HepG2 (cell line): ENCODE measurements around the gene ZNF341. TPM values are rescaled to one million over a fixed set of nuclear protein-coding genes. Genes with fewer than 3 reads are reported as not detected.

Source experiments
- ATAC-seq: fragments of 200-7000 bp; cut with Tn5 transposase; 3 replicates; pipeline ENCODE4 v1.9.1; 2020; ENCODE audit warnings: mild to moderate bottlenecking, moderate library complexity
- BruUV-seq: library from RNA; stranded (reverse); fragments of 400-500 nt; replicated peaks from 2 replicates; lab custom pipeline; 2021; lab: Mats Ljungman, UMichigan
- CTCF ChIA-PET: fragments of 300-600 bp; formaldehyde crosslinking; extraction: SDS; loops from one replicate; lab custom pipeline; 2021; ENCODE audit warnings: low total read pairs, inconsistent platforms, low intra/inter-chr PET ratio; lab: Yijun Ruan, JAX
- POLR2A ChIA-PET: fragments of 350-600 bp; sonication (Branson Sonifier 250); formaldehyde crosslinking; loops from one replicate; lab custom pipeline; 2020; ENCODE audit warnings: antibody characterized with exemption, inconsistent platforms; lab: Yijun Ruan, JAX
- DNase-seq: peaks from one replicate; pipeline ENCODE4 v3.0.0-alpha.2; 2015; ENCODE audit warnings: low spot score
- FAIRE-seq: peaks from 3 replicates; lab custom pipeline; 2011; peaks lifted over from hg19 to GRCh38; lab: Jason Lieb, UNC
- H2AFZ ChIP-seq: one replicate; pipeline ENCODE4 v1.6.1; 2011; ENCODE audit warnings: low read length, inconsistent platforms
- H3K27ac ChIP-seq: fragments of 300-600 bp; 3 replicates; pipeline ENCODE4 v1.8.0; 2011; ENCODE audit warnings: mixed run types, mild to moderate bottlenecking, mixed read lengths, low read length, inconsistent platforms; ENCODE audit not compliant: insufficient read depth; ENCODE audit errors: extremely low read length
- H3K27me3 ChIP-seq, 2 experiments: fragments of 200-600 bp in 1 of 2; 2 replicates in 1 of 2; 3 replicates in 1 of 2; pipeline versions ENCODE4 v1.6.0 to v1.8.0; 2011; ENCODE audit warnings: low read length in 2 of 2, mild to moderate bottlenecking in 2 of 2, moderate library complexity in 2 of 2, inconsistent platforms in 1 of 2; ENCODE audit not compliant: insufficient read depth in 2 of 2, control insufficient read depth in 1 of 2
- H3K36me3 ChIP-seq, 2 experiments: fragments of 200-600 bp in 1 of 2; replicated peaks in 1 of 2; 2 replicates in 1 of 2; 3 replicates in 1 of 2; pipeline versions ENCODE4 v1.5.1 to v1.8.0; 2011; ENCODE audit warnings: low read length in 2 of 2, inconsistent platforms in 1 of 2; ENCODE audit not compliant: insufficient read depth in 2 of 2, control insufficient read depth in 1 of 2
- H3K4me1 ChIP-seq: 2 replicates; pipeline ENCODE4 v1.5.1; 2012; ENCODE audit warnings: low read length, inconsistent platforms; ENCODE audit not compliant: insufficient read depth
- H3K4me2 ChIP-seq: 2 replicates; pipeline ENCODE4 v1.6.0; 2011; ENCODE audit warnings: low read depth, low read length, inconsistent platforms
- H3K4me3 ChIP-seq, 3 experiments: fragments of 200-600 bp in 1 of 3; sonication (generic), shearing (Covaris generic) in 1 of 3; replicated peaks in 1 of 3; 2 replicates each; pipeline ENCODE4 v1.5.1; 2011 to 2016; ENCODE audit warnings: low read length in 3 of 3, inconsistent platforms in 2 of 3, low read depth in 2 of 3, mild to moderate bottlenecking in 2 of 3, control low read depth in 1 of 3, mixed read lengths in 1 of 3; ENCODE audit not compliant: insufficient read depth in 1 of 3
- H3K79me2 ChIP-seq: one replicate; pipeline ENCODE4 v1.6.1; 2011; ENCODE audit warnings: low read length, inconsistent platforms; ENCODE audit not compliant: insufficient read depth
- H3K9ac ChIP-seq: 2 replicates; pipeline ENCODE4 v1.6.0; 2011; ENCODE audit warnings: mild to moderate bottlenecking, low read depth, low read length, inconsistent platforms; ENCODE audit not compliant: insufficient read depth
- H3K9me3 ChIP-seq: 2 replicates; pipeline ENCODE4 v1.5.1; 2012; ENCODE audit warnings: mild to moderate bottlenecking, low read length
- H4K20me1 ChIP-seq: 2 replicates; pipeline ENCODE4 v1.6.0; 2011; ENCODE audit warnings: inconsistent platforms, mild to moderate bottlenecking, low read length, moderate library complexity; ENCODE audit not compliant: insufficient read depth
- ZNF501 ChIP-seq: sonication (generic); formaldehyde crosslinking; IDR thresholded peaks from 2 replicates; pipeline ENCODE4 v1.5.1; 2020; ENCODE audit warnings: mild to moderate bottlenecking, moderate library complexity, missing genetic modification reagents
- ZNF614 ChIP-seq: IDR thresholded peaks from 2 replicates; pipeline ENCODE4 v1.6.1; 2018; ENCODE audit warnings: missing biosample characterization, missing genetic modification reagents, inconsistent platforms, borderline replicate concordance
- WGBS: methylation state at CpG from one replicate; pipeline ENCODE4 v1.1.6; 2017; ENCODE audit warnings: low lambda C conversion rate; 5-methylcytosine and 5-hydroxymethylcytosine counted together
- in situ Hi-C: cut with HindIII; loops from 2 replicates; pipeline ENCODE4 v1.10.0; 2017; ENCODE audit warnings: low pct_unique_long_range_greater_than_20kb; ENCODE audit not compliant: extremely low pct_ligation_motif_present
- intact Hi-C: fragments of 100-400 bp; cut with micrococcal nuclease; formaldehyde crosslinking; loops from one replicate; pipeline ENCODE4 v1.10.0; 2022; ENCODE audit not compliant: unreplicated experiment
- polyA plus RNA-seq, 8 experiments: library from polyadenylated mRNA; depleted of rRNA in 3 of 8; stranded (reverse) in 7 of 8; unstranded in 1 of 8; fragments of >200 nt; fragmentation: Illumina TruSeq in 4 of 8; extraction: Trizol in 4 of 8; gene quantifications; 2 replicates each; pipeline versions ENCODE4 v1.2.1 to v1.2.3, GENCODE V29; 2011 to 2016; ENCODE audit warnings: low read depth in 4 of 8, missing spikeins in 1 of 8, mixed read lengths in 1 of 8; ENCODE audit not compliant: insufficient read depth in 1 of 8
- total RNA-seq, 5 experiments: library from RNA; depleted of rRNA; stranded (reverse); fragments of >200 nt; fragmentation: Illumina TruSeq; extraction: Trizol; gene quantifications; 2 replicates each; pipeline ENCODE4 v1.2.3, GENCODE V29; 2016; ENCODE audit warnings: low read depth in 1 of 5
- TF ChIP-seq, protein P1 (sequence below): sonication (generic); formaldehyde crosslinking; IDR thresholded peaks from 2 replicates; pipeline ENCODE4 v1.5.0; 2020; ENCODE audit warnings: missing genetic modification reagents
- TF ChIP-seq, protein P2 (sequence below): sonication (generic); formaldehyde crosslinking; IDR thresholded peaks from 2 replicates; pipeline ENCODE4 v1.5.0; 2020; ENCODE audit warnings: missing genetic modification reagents, mild to moderate bottlenecking, borderline replicate concordance
- TF ChIP-seq, protein P3 (sequence below): sonication (generic); formaldehyde crosslinking; IDR thresholded peaks from 2 replicates; pipeline ENCODE4 v1.8.1; 2023; ENCODE audit warnings: missing genetic modification reagents, mild to moderate bottlenecking, borderline replicate concordance
- TF ChIP-seq, protein P4 (sequence below): sonication (generic); formaldehyde crosslinking; IDR thresholded peaks from 2 replicates; pipeline ENCODE4 v1.4.0; 2020; ENCODE audit warnings: missing genetic modification reagents
- TF ChIP-seq, protein P5 (sequence below): sonication (generic); formaldehyde crosslinking; IDR thresholded peaks from 2 replicates; pipeline ENCODE4 v1.4.0; 2020; ENCODE audit warnings: missing genetic modification reagents

ZNF341 gene
- total and polyA plus RNA-seq, 2 of the 13 experiments (the other 11 are each of a cell fraction or from before 2014, with no cell fraction given) = 1.1 to 2.2 TPM

DNA sequence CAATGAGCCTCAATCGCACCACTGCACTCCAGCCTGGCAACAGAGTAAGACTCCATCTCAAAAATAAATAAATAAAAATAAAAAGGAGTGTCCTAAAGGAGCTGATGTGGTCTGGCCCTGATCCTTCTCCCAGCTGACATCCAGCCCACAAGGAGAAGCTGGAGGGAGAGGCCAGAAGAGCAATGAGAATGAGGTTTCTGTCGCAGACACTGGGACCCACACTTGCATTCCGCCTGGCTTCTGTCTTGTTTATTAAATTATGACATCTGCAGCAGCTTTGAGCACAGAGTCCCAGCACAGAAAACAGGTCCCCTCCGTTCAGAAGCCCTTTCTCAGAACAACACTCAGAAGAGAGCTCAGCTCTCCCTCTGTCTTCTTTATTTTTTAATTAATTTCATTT, 35.3 kb upstream of the ZNF341 start:
- no peak for ATAC-seq
- FAIRE-seq = no peak

More for the DNA sequence above, 35.3 kb upstream of the ZNF341 start:
- no peak overlapping the region for H2AFZ ChIP-seq
- TF ChIP-seq, protein P1, sequence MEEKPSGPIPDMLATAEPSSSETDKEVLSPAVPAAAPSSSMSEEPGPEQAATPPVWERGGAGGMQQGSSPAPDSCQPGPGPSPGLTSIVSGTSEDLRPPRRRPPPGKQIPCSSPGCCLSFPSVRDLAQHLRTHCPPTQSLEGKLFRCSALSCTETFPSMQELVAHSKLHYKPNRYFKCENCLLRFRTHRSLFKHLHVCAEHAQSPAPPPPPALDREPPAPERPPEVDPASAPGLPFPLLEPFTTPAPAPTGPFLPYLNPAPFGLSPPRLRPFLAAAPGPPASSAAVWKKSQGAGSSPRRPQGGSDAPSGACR (CRISPR knock-in tag) = no peak
- TF ChIP-seq, protein P2, sequence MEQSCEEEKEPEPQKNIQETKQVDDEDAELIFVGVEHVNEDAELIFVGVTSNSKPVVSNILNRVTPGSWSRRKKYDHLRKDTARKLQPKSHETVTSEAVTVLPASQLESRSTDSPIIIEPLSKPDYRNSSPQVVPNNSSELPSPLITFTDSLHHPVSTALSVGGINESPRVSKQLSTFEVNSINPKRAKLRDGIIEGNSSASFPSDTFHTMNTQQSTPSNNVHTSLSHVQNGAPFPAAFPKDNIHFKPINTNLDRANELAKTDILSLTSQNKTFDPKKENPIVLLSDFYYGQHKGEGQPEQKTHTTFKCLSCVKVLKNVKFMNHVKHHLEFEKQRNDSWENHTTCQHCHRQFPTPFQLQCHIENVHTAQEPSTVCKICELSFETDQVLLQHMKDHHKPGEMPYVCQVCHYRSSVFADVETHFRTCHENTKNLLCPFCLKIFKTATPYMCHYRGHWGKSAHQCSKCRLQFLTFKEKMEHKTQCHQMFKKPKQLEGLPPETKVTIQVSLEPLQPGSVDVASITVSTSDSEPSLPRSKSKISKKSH = no peak
- TF ChIP-seq ZNF501 = no peak
- TF ChIP-seq, protein P3, sequence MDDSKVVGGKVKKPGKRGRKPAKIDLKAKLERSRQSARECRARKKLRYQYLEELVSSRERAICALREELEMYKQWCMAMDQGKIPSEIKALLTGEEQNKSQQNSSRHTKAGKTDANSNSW (CRISPR knock-in tag) = no peak
- no peak for TF ChIP-seq ZNF614 (CRISPR knock-in tag)
- TF ChIP-seq, protein P4, sequence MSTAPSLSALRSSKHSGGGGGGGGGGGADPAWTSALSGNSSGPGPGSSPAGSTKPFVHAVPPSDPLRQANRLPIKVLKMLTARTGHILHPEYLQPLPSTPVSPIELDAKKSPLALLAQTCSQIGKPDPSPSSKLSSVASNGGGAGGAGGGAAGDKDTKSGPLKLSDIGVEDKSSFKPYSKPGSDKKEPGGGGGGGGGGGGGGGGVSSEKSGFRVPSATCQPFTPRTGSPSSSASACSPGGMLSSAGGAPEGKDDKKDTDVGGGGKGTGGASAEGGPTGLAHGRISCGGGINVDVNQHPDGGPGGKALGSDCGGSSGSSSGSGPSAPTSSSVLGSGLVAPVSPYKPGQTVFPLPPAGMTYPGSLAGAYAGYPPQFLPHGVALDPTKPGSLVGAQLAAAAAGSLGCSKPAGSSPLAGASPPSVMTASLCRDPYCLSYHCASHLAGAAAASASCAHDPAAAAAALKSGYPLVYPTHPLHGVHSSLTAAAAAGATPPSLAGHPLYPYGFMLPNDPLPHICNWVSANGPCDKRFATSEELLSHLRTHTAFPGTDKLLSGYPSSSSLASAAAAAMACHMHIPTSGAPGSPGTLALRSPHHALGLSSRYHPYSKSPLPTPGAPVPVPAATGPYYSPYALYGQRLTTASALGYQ (CRISPR knock-in tag) = no peak
- TF ChIP-seq, protein P5, sequence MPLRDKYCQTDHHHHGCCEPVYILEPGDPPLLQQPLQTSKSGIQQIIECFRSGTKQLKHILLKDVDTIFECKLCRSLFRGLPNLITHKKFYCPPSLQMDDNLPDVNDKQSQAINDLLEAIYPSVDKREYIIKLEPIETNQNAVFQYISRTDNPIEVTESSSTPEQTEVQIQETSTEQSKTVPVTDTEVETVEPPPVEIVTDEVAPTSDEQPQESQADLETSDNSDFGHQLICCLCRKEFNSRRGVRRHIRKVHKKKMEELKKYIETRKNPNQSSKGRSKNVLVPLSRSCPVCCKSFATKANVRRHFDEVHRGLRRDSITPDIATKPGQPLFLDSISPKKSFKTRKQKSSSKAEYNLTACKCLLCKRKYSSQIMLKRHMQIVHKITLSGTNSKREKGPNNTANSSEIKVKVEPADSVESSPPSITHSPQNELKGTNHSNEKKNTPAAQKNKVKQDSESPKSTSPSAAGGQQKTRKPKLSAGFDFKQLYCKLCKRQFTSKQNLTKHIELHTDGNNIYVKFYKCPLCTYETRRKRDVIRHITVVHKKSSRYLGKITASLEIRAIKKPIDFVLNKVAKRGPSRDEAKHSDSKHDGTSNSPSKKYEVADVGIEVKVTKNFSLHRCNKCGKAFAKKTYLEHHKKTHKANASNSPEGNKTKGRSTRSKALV (CRISPR knock-in tag) = no peak
- H3K27ac ChIP-seq = no peak overlapping the region
- peaks cover 47% of the 10 kb centered on the region for H3K4me1 ChIP-seq
- intact Hi-C loops (no loop called here), in situ Hi-C loops (no loop called here)
- ChIA-PET CTCF (no interaction called here), POLR2A (interaction anchor here (1.1 kb wide), 1 partner anchor 36 kb away, joined by 3 read pairs; no protein-coding TSS in a partner anchor)
- no peaks in the 10 kb centered on the region for H3K36me3 ChIP-seq
- no peaks in the 10 kb centered on the region for H3K9me3 ChIP-seq
- no peak overlapping the region for H3K4me3 ChIP-seq
- 61% methylated on average over 4 of the region's 4 CpGs for WGBS
- BruUV-seq = no TSS peak
- no peaks in the 10 kb centered on the region for H4K20me1 ChIP-seq
- no peak overlapping the region for H3K4me2 ChIP-seq
- DNase-seq = no peak
- H3K27me3 ChIP-seq = no peaks in the 10 kb centered on the region
- no peaks in the 10 kb centered on the region for H3K79me2 ChIP-seq
- H3K9ac ChIP-seq = no peak overlapping the region
